GM10266 (cell line): ENCODE data around the gene ST14.
"Not testable (repeated sequence)": the region's sequence is repeated elsewhere in the genome, so short reads cannot be mapped to it uniquely, and the experiment has no call there.

Source experiments
- DNase-seq: peaks from one replicate; pipeline ENCODE4 v3.0.0; 2012; ENCODE audit errors: extremely low spot score
- TF ChIP-seq, protein P1 (sequence below): IDR thresholded peaks from 2 replicates; pipeline ENCODE4 v1.5.1; 2012; ENCODE audit warnings: mild to moderate bottlenecking, low read depth; ENCODE audit not compliant: control insufficient read depth, insufficient read depth; ENCODE audit errors: missing control alignments

The ST14 gene

DNA sequence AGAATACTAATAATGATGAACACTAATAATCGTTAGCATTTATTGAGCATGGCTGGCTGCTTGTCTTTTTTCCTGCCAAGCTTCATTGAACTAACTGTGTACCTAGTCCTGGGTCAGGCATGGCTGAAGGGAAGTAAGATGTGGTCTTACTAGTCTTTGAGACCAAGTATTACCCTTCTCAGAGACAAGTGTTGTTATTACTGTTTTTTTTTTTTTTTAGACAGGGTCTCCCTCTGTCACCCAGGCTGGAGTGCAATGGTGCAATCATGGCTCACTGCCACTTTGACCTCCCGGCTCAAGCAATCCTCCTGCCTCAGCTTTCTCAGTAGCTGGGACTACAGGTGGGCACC, 4.6 kb downstream of the ST14 start:
- DNase-seq: no peak
- TF ChIP-seq, protein P1, sequence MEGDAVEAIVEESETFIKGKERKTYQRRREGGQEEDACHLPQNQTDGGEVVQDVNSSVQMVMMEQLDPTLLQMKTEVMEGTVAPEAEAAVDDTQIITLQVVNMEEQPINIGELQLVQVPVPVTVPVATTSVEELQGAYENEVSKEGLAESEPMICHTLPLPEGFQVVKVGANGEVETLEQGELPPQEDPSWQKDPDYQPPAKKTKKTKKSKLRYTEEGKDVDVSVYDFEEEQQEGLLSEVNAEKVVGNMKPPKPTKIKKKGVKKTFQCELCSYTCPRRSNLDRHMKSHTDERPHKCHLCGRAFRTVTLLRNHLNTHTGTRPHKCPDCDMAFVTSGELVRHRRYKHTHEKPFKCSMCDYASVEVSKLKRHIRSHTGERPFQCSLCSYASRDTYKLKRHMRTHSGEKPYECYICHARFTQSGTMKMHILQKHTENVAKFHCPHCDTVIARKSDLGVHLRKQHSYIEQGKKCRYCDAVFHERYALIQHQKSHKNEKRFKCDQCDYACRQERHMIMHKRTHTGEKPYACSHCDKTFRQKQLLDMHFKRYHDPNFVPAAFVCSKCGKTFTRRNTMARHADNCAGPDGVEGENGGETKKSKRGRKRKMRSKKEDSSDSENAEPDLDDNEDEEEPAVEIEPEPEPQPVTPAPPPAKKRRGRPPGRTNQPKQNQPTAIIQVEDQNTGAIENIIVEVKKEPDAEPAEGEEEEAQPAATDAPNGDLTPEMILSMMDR: no peak

DNA sequence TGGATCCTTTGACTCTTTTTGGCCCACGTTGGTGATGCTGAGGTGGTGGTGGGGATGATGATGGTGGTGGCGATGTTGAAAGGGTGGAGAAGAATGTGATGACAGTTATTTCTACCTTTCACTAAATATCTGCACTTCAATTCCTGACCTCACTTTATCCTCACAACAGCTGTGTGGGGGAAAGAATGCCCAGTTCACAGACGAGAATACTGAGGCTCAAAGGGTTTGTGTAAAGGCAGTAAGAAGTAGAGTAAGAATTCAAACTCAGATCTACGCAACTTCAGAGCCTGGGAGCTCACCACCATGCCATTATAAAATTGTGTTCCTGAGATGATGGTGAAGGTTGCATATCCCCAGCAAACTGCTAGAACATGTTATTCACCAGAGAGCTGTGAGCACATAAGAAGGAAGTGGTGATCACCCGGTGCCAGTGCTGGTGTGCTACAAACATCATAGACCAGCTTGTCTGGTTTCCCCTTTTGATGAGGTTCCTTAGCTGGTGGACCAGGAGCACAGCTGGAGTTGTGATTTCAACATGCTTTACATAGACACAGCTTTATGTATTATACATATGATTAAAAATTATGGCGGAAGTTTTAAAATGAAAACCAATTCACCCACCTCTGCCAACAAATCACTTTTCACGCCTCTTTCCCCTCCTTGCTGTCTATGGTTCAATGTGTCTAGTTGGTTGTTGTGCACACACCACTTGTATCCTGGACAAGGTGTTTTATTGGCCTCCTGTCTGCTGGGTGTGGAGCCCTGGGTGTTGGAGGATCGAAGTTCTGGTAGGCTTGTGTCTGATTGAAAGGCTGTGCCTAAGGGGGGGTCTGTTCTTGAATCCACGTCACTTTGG, 6.2 kb downstream of the ST14 start:
- no peak for DNase-seq
- TF ChIP-seq, protein P1: no peak

GRCh38 chr11:130166457-130166784, 6.8 kb downstream of the ST14 start:
- DNase-seq: no peak
- TF ChIP-seq, protein P1: no peak

DNA sequence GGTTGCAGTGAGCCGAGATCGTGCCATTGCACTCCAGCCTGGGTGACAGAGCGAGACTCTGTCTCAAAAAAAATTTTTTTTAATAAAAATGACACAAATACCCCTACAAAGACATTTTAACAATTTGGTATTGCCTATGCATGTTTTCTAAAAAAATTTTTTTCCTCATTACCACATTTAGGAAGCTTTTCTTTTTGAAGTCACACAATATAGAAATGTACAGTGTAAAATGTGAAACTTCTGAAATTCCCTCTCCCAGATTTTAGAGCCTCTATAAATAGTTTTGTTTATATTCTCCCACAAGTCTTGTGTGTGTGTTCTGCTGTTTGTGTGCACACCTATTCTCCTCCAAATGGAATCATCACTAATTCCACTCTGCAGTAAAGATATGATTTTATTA, 7.6 kb downstream of the ST14 start:
- TF ChIP-seq, protein P1: no peak

DNA sequence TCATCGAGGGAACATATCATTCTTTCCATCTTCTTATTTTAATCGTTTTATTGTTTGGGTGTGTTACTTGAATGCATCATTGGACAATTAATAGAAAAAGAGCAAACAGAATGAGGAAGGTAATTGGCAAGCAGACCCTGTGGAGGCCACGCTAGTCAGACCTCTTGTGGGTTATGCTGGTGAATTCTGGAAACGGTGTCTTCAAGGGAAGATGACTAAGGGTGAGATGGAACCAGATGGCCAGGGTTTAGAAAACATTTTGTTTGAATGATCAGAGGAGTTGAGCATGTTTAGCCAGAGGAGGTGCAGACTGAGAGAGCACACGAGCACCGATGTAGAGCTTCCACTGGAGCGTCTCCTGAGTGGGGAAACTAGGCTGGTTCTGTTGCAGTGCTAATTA, 8.5 kb downstream of the ST14 start:
- DNase-seq: no peak

More for the DNA sequence above, 7.6 kb downstream of the ST14 start:
- DNase-seq: no peak

DNA sequence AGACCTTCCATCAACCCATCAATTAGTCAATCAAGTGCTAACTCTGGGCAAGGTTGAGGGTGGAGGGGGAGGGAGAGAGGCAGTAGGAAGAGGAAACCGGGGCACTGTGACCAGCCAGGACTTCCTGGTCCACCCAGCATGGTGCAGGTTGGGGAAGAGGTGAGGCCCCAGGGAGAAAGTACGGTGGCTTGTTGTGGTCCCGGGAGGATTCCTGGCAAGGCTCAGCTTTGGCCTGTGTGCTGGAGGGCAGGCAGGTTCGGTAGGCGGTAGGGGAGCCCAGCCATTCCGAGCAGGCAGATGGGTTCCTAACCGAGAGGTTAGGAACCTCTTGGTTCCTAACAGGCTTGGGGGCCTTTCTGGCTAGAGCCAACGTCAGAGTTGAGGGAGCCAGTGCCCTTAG, 10.8 kb downstream of the ST14 start:
- TF ChIP-seq, protein P1: no peak
- no peak for DNase-seq

More for the DNA sequence above, 8.5 kb downstream of the ST14 start:
- TF ChIP-seq, protein P1: no peak

GRCh38 chr11:130171534-130171933, 12.0 kb downstream of the ST14 start:
- DNase-seq: no peak
- TF ChIP-seq, protein P1: no peak

DNA sequence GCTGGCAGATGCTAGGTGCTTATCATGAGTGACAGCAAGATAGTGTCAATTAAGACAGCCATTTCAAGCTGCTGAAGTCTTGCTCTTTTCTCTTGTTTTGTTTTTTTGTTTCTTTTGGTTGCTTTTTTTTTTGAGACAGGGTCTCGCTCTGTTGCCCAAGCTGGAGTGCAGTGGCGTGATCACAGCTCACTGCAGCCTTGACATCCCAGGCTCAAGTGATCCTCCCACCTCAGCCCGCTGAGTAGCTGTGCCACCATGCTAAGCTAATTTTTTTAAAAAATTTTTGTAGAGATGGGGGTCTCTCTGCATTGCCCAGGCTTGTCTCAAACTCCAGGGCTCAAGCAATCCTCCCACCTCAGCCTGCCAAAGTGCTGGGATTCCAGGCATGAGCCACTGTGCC, 12.4 kb downstream of the ST14 start:
- DNase-seq: not testable (repeated sequence)
